ENCODE results near the gene NECTIN1.

The NECTIN1 gene

GRCh38 chr11:119765628-119766027 lies 36.6 kb upstream of the NECTIN1 start:
- Histone ChIP-seq H3K36me3 (ENCODE audit: control insufficient read depth, low read length) (no peaks in the 10 kb centered on the region), H3K9me2 (replicated peaks; ENCODE audit: control insufficient read depth, low read length) (no peaks in the 10 kb centered on the region), H3K9me3 (ENCODE audit: control insufficient read depth, insufficient read depth, low read length) (no peaks in the 10 kb centered on the region), H3K4me3 (ENCODE audit: low read length) (no peak overlapping the region), H3K79me2 (ENCODE audit: control insufficient read depth, low read length) (no peaks in the 10 kb centered on the region), H4K20me1 (ENCODE audit: control insufficient read depth, insufficient read depth, low read depth, low read length) (no peaks in the 10 kb centered on the region), H3K27me3 (ENCODE audit: control insufficient read depth, low read length) (peaks cover 9% of the 10 kb centered on the region), H3K4me1 (ENCODE audit: control insufficient read depth, low read length) (no peaks in the 10 kb centered on the region), H3F3A (ENCODE audit: control insufficient read depth, insufficient read depth) (no peaks in the 10 kb centered on the region), H3K27ac (ENCODE audit: low read depth, low read length) (no peak overlapping the region), H3K4me2 (ENCODE audit: low read length) (no peak overlapping the region)
- TF ChIP-seq EZH2phosphoT487 (IDR thresholded peaks at IDR 0.05; ENCODE audit: borderline replicate concordance, low read length), result no peak
- no peak for TF ChIP-seq CTCF (IDR thresholded peaks at IDR 0.05; ENCODE audit: low read depth, low read length, poor library complexity, severe bottlenecking)

GRCh38 chr11:119764108-119764868 lies 35.3 kb upstream of the NECTIN1 start:
- H3K9me3 ChIP-seq (ENCODE audit: control insufficient read depth, insufficient read depth, low read length), result no peaks in the 10 kb centered on the region
- no peaks in the 10 kb centered on the region for H3K9me2 ChIP-seq (replicated peaks; ENCODE audit: control insufficient read depth, low read length)
- H3K27me3 ChIP-seq (ENCODE audit: control insufficient read depth, low read length), result peaks cover 9% of the 10 kb centered on the region
- no peaks in the 10 kb centered on the region for H3K36me3 ChIP-seq (ENCODE audit: control insufficient read depth, low read length)
- H3K4me2 ChIP-seq (ENCODE audit: low read length), result no peak overlapping the region
- H4K20me1 ChIP-seq (ENCODE audit: control insufficient read depth, insufficient read depth, low read depth, low read length), result no peaks in the 10 kb centered on the region
- H3K4me1 ChIP-seq (ENCODE audit: control insufficient read depth, low read length), result no peaks in the 10 kb centered on the region
- no peak for TF ChIP-seq EZH2phosphoT487 (IDR thresholded peaks at IDR 0.05; ENCODE audit: borderline replicate concordance, low read length)
- no peak for TF ChIP-seq CTCF (IDR thresholded peaks at IDR 0.05; ENCODE audit: low read depth, low read length, poor library complexity, severe bottlenecking)
- no peaks in the 10 kb centered on the region for H3K79me2 ChIP-seq (ENCODE audit: control insufficient read depth, low read length)
- H3F3A ChIP-seq (ENCODE audit: control insufficient read depth, insufficient read depth), result no peaks in the 10 kb centered on the region
- no peak overlapping the region for H3K4me3 ChIP-seq (ENCODE audit: low read length)
- no peak overlapping the region for H3K27ac ChIP-seq (ENCODE audit: low read depth, low read length)

GRCh38 chr11:119763071-119763728 lies 34.2 kb upstream of the NECTIN1 start:
- H3K36me3 ChIP-seq (ENCODE audit: control insufficient read depth, low read length), result no peaks in the 10 kb centered on the region
- H3K9me2 ChIP-seq (replicated peaks; ENCODE audit: control insufficient read depth, low read length), result no peaks in the 10 kb centered on the region
- no peaks in the 10 kb centered on the region for H4K20me1 ChIP-seq (ENCODE audit: control insufficient read depth, insufficient read depth, low read depth, low read length)
- no peaks in the 10 kb centered on the region for H3K79me2 ChIP-seq (ENCODE audit: control insufficient read depth, low read length)
- H3K27me3 ChIP-seq (ENCODE audit: control insufficient read depth, low read length), result peaks cover 5% of the 10 kb centered on the region; the same call in 1 of the 2 replicates
- H3K4me2 ChIP-seq (ENCODE audit: low read length), result no peak overlapping the region
- no peaks in the 10 kb centered on the region for H3K9me3 ChIP-seq (ENCODE audit: control insufficient read depth, insufficient read depth, low read length)
- H3K4me1 ChIP-seq (ENCODE audit: control insufficient read depth, low read length), result no peaks in the 10 kb centered on the region
- no peak overlapping the region for H3K27ac ChIP-seq (ENCODE audit: low read depth, low read length)
- TF ChIP-seq CTCF (IDR thresholded peaks at IDR 0.05; ENCODE audit: low read depth, low read length, poor library complexity, severe bottlenecking) (no peak), EZH2phosphoT487 (IDR thresholded peaks at IDR 0.05; ENCODE audit: borderline replicate concordance, low read length) (no peak)
- H3K4me3 ChIP-seq (ENCODE audit: low read length), result no peak overlapping the region
- no peaks in the 10 kb centered on the region for H3F3A ChIP-seq (ENCODE audit: control insufficient read depth, insufficient read depth)

All from DOHH2 (cell line).